ENCODE data around the gene BAIAP2L2.

BAIAP2L2 gene

DNA sequence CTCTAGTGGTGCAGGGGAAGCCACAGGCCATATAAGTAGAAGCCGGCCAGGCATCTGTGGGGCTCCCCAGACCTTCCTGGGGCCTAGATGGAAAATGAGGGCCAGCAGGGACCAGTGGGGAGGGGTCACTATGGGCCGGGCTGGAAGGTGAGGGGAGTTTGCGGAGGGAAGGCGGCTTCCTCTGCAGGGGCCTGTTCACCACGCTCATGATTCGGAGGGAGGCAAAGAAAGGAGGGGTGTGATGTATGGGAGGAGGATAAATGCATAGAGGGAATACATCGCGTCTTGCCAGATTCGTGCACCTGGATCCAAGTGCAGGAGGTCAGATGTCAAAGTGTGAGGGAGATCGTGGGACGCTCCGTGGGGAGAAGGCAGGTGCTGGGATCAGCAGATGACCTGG lies 33.4 kb downstream of the BAIAP2L2 start:
- H2BK5ac ChIP-seq (ENCODE audit: low read depth, low read length, poor library complexity, severe bottlenecking): no peak overlapping the region
- peak overlapping the region in 1 of 2 experiments; percentile 17 for H3K23ac ChIP-seq (ENCODE audit: low read length in 2 of 2)
- H2BK12ac ChIP-seq (ENCODE audit: low read length in 2 of 2): no peak overlapping the region
- H2BK15ac ChIP-seq (ENCODE audit: low read depth, poor library complexity, severe bottlenecking): peak overlapping the region; percentile 68
- H3K4me2 ChIP-seq (ENCODE audit: low read length, poor library complexity, severe bottlenecking): no peak overlapping the region
- no peak overlapping the region for H3K4ac ChIP-seq (ENCODE audit: low read depth in 1 of 2, low read length in 2 of 2)
- 94% methylated on average over 12 of the region's 12 CpGs for WGBS
- no peak for DNase-seq
- peaks cover 14% of the 10 kb centered on the region for H3K4me1 ChIP-seq (ENCODE audit: control insufficient read depth, insufficient read depth, low read depth, low read length)
- no peak overlapping the region for H2AK5ac ChIP-seq (ENCODE audit: low read length, severe bottlenecking)
- H3K27me3 ChIP-seq (ENCODE audit: control insufficient read depth in 1 of 2, insufficient read depth in 1 of 2, low read length in 2 of 2): peaks cover 10 to 31% of the 10 kb centered on the region in 2 experiments
- no peak overlapping the region for H3K4me3 ChIP-seq (ENCODE audit: insufficient read depth in 1 of 2, low read depth in 1 of 2, low read length in 2 of 2)
- no peaks in the 10 kb centered on the region for H3K79me1 ChIP-seq (replicated peaks; ENCODE audit: low read length, poor library complexity, severe bottlenecking)
- H3K18ac ChIP-seq (ENCODE audit: low read depth in 1 of 2, low read length in 2 of 2): no peak overlapping the region
- H3K9me3 ChIP-seq (ENCODE audit: control insufficient read depth, low read length): no peaks in the 10 kb centered on the region
- no peak overlapping the region for H2AFZ ChIP-seq (ENCODE audit: low read depth, low read length)
- H4K8ac ChIP-seq (ENCODE audit: low read length): no peak overlapping the region
- H2BK120ac ChIP-seq (ENCODE audit: low read depth, low read length): no peak overlapping the region
- no peak overlapping the region for H3K27ac ChIP-seq (ENCODE audit: low read length, poor library complexity, severe bottlenecking)
- H4K91ac ChIP-seq (ENCODE audit: low read length): no peak overlapping the region
- H3K14ac ChIP-seq (ENCODE audit: low read length in 2 of 2): no peak overlapping the region
- no peak overlapping the region for H3K9ac ChIP-seq (ENCODE audit: low read length)
- H3K36me3 ChIP-seq (ENCODE audit: control insufficient read depth in 1 of 2, insufficient read depth in 2 of 2, low read depth in 1 of 2, low read length in 2 of 2): peaks cover 0 to 62% of the 10 kb centered on the region in 2 experiments

DNA sequence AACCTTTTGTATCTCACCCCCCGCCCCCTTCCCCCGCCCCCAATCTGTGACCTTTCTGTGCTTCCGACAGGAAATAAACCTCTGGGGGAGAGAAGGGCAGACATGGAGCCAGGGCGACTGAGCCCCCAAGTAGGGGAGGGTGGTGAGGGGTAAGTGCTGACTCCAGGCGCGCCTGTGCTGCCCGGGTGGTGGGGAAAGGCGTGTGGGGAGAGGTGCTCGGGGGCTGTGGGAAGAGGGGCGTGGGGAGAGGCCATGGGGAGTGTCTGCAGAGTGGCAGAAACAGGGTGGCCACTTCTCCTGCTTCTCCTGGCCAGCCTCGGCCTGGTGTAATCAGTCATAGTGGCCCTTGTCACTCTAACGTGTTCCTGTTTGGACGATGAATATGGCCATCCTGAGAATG lies 34.5 kb downstream of the BAIAP2L2 start:
- Histone ChIP-seq H3K18ac (ENCODE audit: low read depth in 1 of 2, low read length in 2 of 2) (no peak overlapping the region), H3K9ac (ENCODE audit: low read length) (no peak overlapping the region), H3K27me3 (ENCODE audit: control insufficient read depth in 1 of 2, insufficient read depth in 1 of 2, low read length in 2 of 2) (peaks cover 4 to 24% of the 10 kb centered on the region in 2 experiments), H3K4me2 (ENCODE audit: low read length, poor library complexity, severe bottlenecking) (no peak overlapping the region), H3K4ac (ENCODE audit: low read depth in 1 of 2, low read length in 2 of 2) (no peak overlapping the region), H4K8ac (ENCODE audit: low read length) (no peak overlapping the region), H2BK5ac (ENCODE audit: low read depth, low read length, poor library complexity, severe bottlenecking) (no peak overlapping the region), H3K36me3 (ENCODE audit: control insufficient read depth in 1 of 2, insufficient read depth in 2 of 2, low read depth in 1 of 2, low read length in 2 of 2) (peaks cover 0 to 73% of the 10 kb centered on the region in 2 experiments), H3K79me1 (replicated peaks; ENCODE audit: low read length, poor library complexity, severe bottlenecking) (no peaks in the 10 kb centered on the region), H3K4me3 (ENCODE audit: insufficient read depth in 1 of 2, low read depth in 1 of 2, low read length in 2 of 2) (no peak overlapping the region), H2BK12ac (ENCODE audit: low read length in 2 of 2) (no peak overlapping the region), H2AFZ (ENCODE audit: low read depth, low read length) (no peak overlapping the region), H3K27ac (ENCODE audit: low read length, poor library complexity, severe bottlenecking) (no peak overlapping the region), H4K91ac (ENCODE audit: low read length) (no peak overlapping the region), H3K4me1 (ENCODE audit: control insufficient read depth, insufficient read depth, low read depth, low read length) (peaks cover 4% of the 10 kb centered on the region), H3K9me3 (ENCODE audit: control insufficient read depth, low read length) (no peaks in the 10 kb centered on the region), H3K14ac (ENCODE audit: low read length in 2 of 2) (no peak overlapping the region), H2BK15ac (ENCODE audit: low read depth, poor library complexity, severe bottlenecking) (no peak overlapping the region), H2AK5ac (ENCODE audit: low read length, severe bottlenecking) (no peak overlapping the region), H3K23ac (ENCODE audit: low read length in 2 of 2) (no peak overlapping the region), H2BK120ac (ENCODE audit: low read depth, low read length) (no peak overlapping the region)
- WGBS: 92% methylated on average over 12 of the region's 13 CpGs
- DNase-seq: no peak

DNA sequence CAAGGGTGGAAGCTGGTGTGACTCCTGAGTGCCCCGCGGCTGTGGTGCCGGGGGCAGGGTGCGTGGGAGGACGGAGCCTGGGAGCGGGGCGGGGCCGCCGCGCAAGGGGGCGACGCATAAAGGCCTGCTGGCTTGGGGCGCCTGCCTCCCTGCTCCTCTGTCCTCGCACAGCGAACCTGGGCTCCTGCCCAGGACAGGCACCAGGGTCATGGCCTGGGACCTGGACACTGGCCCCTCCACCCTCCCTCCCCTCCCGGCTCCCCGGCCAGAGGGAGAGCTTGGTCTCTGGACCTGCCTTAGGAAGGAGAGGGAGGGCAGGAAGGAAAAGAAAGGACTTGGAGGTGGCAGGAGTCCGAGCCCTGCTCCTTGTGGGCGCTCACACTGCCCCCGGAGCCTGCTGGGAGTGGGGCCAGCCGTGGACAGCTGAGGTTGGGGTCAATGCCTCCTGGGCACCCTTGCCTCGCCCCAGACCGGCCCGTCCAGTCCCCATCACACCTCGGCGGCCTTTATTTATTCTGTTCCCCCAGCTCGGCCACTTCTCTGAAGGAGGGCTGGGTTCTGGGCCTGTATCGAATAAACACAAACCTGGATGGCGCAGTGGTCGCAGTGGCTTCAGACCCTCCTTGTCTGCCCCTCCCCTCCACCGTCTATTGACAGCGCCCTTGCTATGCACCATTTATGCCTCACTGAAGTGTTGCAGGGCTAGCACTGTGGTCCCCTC lies 35.2 kb downstream of the BAIAP2L2 start:
- Histone ChIP-seq H3K9ac (ENCODE audit: low read length) (no peak overlapping the region), H3K14ac (ENCODE audit: low read length in 2 of 2) (no peak overlapping the region), H3K4me1 (ENCODE audit: control insufficient read depth, insufficient read depth, low read depth, low read length) (no peaks in the 10 kb centered on the region), H2BK120ac (ENCODE audit: low read depth, low read length) (no peak overlapping the region), H3K79me1 (replicated peaks; ENCODE audit: low read length, poor library complexity, severe bottlenecking) (no peaks in the 10 kb centered on the region), H4K8ac (ENCODE audit: low read length) (no peak overlapping the region), H4K91ac (ENCODE audit: low read length) (no peak overlapping the region), H3K27ac (ENCODE audit: low read length, poor library complexity, severe bottlenecking) (no peak overlapping the region), H3K36me3 (ENCODE audit: control insufficient read depth in 1 of 2, insufficient read depth in 2 of 2, low read depth in 1 of 2, low read length in 2 of 2) (peaks cover 0 to 80% of the 10 kb centered on the region in 2 experiments), H3K4ac (ENCODE audit: low read depth in 1 of 2, low read length in 2 of 2) (no peak overlapping the region), H3K27me3 (ENCODE audit: control insufficient read depth in 1 of 2, insufficient read depth in 1 of 2, low read length in 2 of 2) (peaks cover 0 to 19% of the 10 kb centered on the region in 2 experiments), H2AFZ (ENCODE audit: low read depth, low read length) (no peak overlapping the region), H2BK5ac (ENCODE audit: low read depth, low read length, poor library complexity, severe bottlenecking) (no peak overlapping the region), H3K4me2 (ENCODE audit: low read length, poor library complexity, severe bottlenecking) (no peak overlapping the region), H3K9me3 (ENCODE audit: control insufficient read depth, low read length) (no peaks in the 10 kb centered on the region), H2AK5ac (ENCODE audit: low read length, severe bottlenecking) (no peak overlapping the region), H2BK15ac (ENCODE audit: low read depth, poor library complexity, severe bottlenecking) (no peak overlapping the region), H2BK12ac (ENCODE audit: low read length in 2 of 2) (no peak overlapping the region), H3K18ac (ENCODE audit: low read depth in 1 of 2, low read length in 2 of 2) (no peak overlapping the region), H3K23ac (ENCODE audit: low read length in 2 of 2) (no peak overlapping the region), H3K4me3 (ENCODE audit: insufficient read depth in 1 of 2, low read depth in 1 of 2, low read length in 2 of 2) (no peak overlapping the region)
- 96% methylated on average over 27 of the region's 32 CpGs for WGBS
- DNase-seq: no peak

DNA sequence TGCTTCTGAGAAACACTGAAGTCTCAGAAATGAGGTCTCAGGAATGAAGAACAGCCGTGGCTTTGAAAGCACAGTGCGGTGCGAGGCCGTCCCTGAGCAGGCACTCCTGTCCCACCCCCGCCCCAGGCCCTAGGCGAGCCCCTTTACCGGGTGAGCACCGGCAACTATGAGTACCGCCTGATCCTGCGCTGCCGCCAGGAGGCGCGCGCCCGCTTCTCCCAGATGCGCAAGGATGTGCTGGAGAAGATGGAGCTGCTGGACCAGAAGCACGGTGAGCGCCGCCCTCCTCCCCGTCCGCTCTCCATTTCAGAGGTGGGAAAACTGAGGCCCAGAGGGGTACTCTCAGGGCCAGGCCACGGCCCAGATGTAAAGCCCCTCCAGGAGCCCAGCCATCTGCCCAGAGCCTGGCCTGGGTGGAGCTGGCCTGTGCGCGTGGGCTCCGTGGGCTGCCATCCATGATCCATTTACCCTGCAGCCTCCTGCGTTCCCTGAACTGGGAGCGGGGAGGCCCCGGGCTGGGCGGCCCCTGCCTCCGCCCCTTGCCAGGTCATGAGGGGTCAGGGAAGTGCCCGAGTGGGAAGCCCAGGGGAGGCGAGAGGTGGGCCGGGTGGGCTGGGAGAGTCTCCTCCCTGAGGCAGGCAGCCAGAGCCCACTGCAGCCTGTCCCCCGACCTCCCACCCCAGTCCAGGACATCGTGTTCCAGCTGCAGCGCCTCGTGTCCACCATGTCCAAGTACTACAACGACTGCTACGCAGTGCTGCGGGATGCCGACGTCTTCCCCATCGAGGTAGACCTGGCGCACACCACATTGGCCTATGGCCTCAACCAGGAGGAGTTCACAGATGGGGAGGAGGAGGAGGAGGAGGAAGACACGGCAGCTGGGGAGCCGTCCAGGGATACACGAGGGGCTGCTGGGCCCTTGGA lies 36.0 kb downstream of the BAIAP2L2 start:
- H2AK5ac ChIP-seq (ENCODE audit: low read length, severe bottlenecking): no peak overlapping the region
- H2BK5ac ChIP-seq (ENCODE audit: low read depth, low read length, poor library complexity, severe bottlenecking): no peak overlapping the region
- WGBS: 75% methylated on average over 47 of the region's 47 CpGs
- no peak overlapping the region for H3K23ac ChIP-seq (ENCODE audit: low read length in 2 of 2)
- H4K91ac ChIP-seq (ENCODE audit: low read length): peak overlapping the region; percentile 43
- no peak overlapping the region for H4K8ac ChIP-seq (ENCODE audit: low read length)
- H3K4me1 ChIP-seq (ENCODE audit: control insufficient read depth, insufficient read depth, low read depth, low read length): no peaks in the 10 kb centered on the region
- no peak overlapping the region for H3K14ac ChIP-seq (ENCODE audit: low read length in 2 of 2)
- H3K27me3 ChIP-seq (ENCODE audit: control insufficient read depth in 1 of 2, insufficient read depth in 1 of 2, low read length in 2 of 2): peaks cover 0 to 11% of the 10 kb centered on the region in 2 experiments
- H2AFZ ChIP-seq (ENCODE audit: low read depth, low read length): no peak overlapping the region
- H2BK12ac ChIP-seq (ENCODE audit: low read length in 2 of 2): no peak overlapping the region
- no peak overlapping the region for H3K4ac ChIP-seq (ENCODE audit: low read depth in 1 of 2, low read length in 2 of 2)
- no peak overlapping the region for H3K4me3 ChIP-seq (ENCODE audit: insufficient read depth in 1 of 2, low read depth in 1 of 2, low read length in 2 of 2)
- no peak overlapping the region for H3K4me2 ChIP-seq (ENCODE audit: low read length, poor library complexity, severe bottlenecking)
- no peak overlapping the region for H3K9ac ChIP-seq (ENCODE audit: low read length)
- no peak overlapping the region for H3K27ac ChIP-seq (ENCODE audit: low read length, poor library complexity, severe bottlenecking)
- H2BK15ac ChIP-seq (ENCODE audit: low read depth, poor library complexity, severe bottlenecking): no peak overlapping the region
- no peak overlapping the region for H2BK120ac ChIP-seq (ENCODE audit: low read depth, low read length)
- peak; percentile 53 for DNase-seq
- H3K79me1 ChIP-seq (replicated peaks; ENCODE audit: low read length, poor library complexity, severe bottlenecking): no peaks in the 10 kb centered on the region
- no peak overlapping the region for H3K18ac ChIP-seq (ENCODE audit: low read depth in 1 of 2, low read length in 2 of 2)
- no peaks in the 10 kb centered on the region for H3K9me3 ChIP-seq (ENCODE audit: control insufficient read depth, low read length)
- peaks cover 0 to 88% of the 10 kb centered on the region in 2 experiments for H3K36me3 ChIP-seq (ENCODE audit: control insufficient read depth in 1 of 2, insufficient read depth in 2 of 2, low read depth in 1 of 2, low read length in 2 of 2)
